Activated naive CD4-positive, alpha-beta T cell treated with anti-CD3 and anti-CD28 coated beads, Interleukin-2, amount 50 U/mL, for 72 hours (primary cell): ENCODE data around the gene CABCOCO1. TPM values are rescaled to one million over a fixed set of nuclear protein-coding genes. Genes with fewer than 3 reads are reported as not detected.

Experiments used
- ATAC-seq, 2 donors: fragments of 150-1000 bp; cut with Tn5 transposase; 2 replicates each; pipeline ENCODE4 v1.10.0; 2021; ENCODE audit warnings: mild to moderate bottlenecking in 2 of 2, moderate library complexity in 2 of 2
- DNase-seq, 2 donors: peaks; one replicate each; pipeline ENCODE4 v3.0.0; 2021 to 2022; ENCODE audit warnings: low spot score in 2 of 2
- H3K27ac Mint-ChIP-seq, 2 donors: one replicate each; pipeline ENCODE4 v1.8.0; 2022; ENCODE audit warnings: mild to moderate bottlenecking in 2 of 2, mixed read lengths in 2 of 2
- H3K36me3 Mint-ChIP-seq, 2 donors: one replicate each; pipeline ENCODE4 v1.8.0; 2022; ENCODE audit warnings: mixed read lengths in 2 of 2
- H3K9me3 Mint-ChIP-seq, 2 donors: one replicate each; pipeline ENCODE4 v1.8.0; 2022; ENCODE audit warnings: mixed read lengths in 2 of 2
- total RNA-seq, 2 donors: library from RNA; stranded (reverse); gene quantifications; one replicate each; pipeline ENCODE4 v1.2.3, GENCODE V29; 2022

Gene CABCOCO1
- total RNA-seq, 2 donors from 2014 or later = not detected

DNA sequence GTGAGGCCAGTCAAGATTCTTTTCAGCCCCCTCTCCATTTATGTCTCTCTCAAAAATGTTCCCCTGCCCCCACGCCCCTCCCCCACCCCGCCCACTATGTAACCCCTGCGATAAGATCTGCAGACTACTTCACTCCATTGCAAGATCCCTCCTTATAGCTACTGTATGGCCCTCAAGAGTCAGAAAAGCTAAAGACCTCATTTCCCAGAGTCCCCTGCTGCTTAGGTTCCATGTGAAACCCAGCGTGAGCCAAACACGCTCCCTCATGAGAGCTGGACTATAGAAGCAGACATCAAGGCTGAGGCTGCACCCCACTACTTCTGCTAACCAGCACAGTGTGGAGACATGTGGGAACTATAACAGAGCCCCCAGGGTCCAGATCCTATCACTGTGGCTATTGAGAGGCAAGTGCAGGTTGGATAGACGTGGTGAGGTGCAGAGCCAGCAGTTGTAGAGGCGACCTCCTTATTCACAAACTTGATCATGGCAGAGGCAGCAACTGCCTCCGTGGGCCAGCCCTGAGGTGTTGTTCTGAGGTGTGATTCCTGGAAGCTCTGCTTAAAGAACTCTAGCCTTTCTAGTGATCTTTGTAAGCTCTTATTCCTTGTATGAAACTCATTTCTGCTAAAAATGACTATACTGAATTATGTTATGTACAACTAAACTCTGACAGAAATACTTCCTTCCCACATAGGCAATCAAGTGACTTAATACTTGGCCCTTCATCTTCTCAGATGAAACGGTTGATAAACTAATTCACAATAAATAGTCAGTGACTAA is 121.8 kb downstream of the CABCOCO1 start:
- DNase-seq = peak in 1 of 2 donors; percentile 38
- H3K27ac Mint-ChIP-seq = peak overlapping the region in 1 of 2 donors; percentile 80
- no peaks in the 10 kb centered on the region for H3K36me3 Mint-ChIP-seq
- ATAC-seq = peak; percentile 33 to 80
- peaks cover 0 to 4% of the 10 kb centered on the region in 2 donors for H3K9me3 Mint-ChIP-seq

DNA sequence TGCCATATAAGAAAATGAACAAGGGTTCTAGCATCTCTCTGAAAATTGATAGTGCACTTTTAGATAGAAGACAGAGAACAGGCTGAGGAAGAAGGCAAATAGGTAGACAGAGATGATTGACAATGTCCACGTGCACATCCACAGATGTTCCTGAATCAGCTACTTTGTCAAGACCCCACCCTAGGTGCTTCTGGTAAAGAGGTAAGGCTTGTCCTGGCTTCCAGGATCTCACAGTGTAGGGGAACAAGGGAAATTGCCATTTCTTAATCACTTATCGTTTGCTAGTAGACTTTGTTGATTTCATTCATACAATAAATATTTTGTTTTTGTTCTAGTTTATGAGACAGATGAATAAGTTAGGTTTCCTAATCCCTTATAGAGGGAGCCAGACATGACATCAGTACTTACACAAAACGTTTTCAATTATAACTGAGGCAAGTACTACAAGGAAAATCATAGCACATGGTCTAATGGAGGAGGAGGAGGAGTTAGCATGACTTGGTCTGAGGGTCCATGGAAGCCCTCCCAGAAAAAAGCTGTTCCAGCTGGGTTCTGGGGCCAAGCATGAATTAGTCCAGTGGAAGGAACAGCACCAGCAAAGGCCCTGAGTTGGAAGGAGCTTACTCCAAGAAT is 122.9 kb downstream of the CABCOCO1 start:
- DNase-seq = no peak
- Mint-ChIP-seq H3K36me3 (no peaks in the 10 kb centered on the region), H3K9me3 (peaks cover 0 to 4% of the 10 kb centered on the region in 2 donors), H3K27ac (peak overlapping the region in 1 of 2 donors; percentile 42)
- no peak for ATAC-seq

DNA sequence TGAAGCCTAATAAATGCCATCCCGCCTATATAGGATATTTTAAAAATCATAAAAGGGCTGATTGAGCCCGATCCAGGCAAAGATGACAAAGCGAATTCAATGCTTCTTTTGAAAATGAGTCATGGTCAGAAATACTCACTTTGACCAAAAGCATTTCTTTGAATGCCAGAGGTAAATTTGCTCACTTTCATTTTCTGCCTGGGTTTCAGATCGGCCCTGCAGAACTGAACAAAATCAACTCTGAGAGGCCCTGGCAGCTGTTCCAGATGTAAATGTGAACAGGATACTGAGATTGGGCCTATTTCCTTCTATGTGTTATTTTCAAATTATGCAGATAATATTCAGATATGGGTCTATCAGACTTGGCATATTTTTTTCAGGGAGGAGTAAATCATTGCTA is 124.0 kb downstream of the CABCOCO1 start:
- peak; percentile 13 to 39 for ATAC-seq
- H3K9me3 Mint-ChIP-seq = peaks cover 0 to 4% of the 10 kb centered on the region in 2 donors
- peak overlapping the region in 1 of 2 donors; percentile 31 for H3K27ac Mint-ChIP-seq
- no peaks in the 10 kb centered on the region for H3K36me3 Mint-ChIP-seq
- DNase-seq = no peak

DNA sequence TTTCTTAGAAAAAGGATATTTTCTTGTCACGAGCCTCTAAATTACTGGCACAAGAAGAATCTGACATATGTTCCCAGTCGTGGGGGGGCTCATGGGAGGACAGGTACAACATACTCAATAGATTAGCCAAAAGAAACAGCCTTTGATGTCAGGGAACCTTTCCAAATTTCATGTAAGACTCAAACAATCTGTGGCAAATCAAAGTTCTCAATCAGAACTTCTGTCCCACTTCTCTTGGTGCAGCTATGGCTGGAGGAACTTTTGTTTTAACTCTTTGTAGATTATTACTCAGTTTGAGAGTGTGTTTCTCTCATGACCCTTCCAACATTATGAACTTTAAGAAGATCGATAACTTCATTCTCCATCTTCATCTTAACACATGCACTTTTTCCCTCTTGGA is 124.4 kb downstream of the CABCOCO1 start:
- no peaks in the 10 kb centered on the region for H3K36me3 Mint-ChIP-seq
- H3K27ac Mint-ChIP-seq = peak overlapping the region in 1 of 2 donors; percentile 31

DNA sequence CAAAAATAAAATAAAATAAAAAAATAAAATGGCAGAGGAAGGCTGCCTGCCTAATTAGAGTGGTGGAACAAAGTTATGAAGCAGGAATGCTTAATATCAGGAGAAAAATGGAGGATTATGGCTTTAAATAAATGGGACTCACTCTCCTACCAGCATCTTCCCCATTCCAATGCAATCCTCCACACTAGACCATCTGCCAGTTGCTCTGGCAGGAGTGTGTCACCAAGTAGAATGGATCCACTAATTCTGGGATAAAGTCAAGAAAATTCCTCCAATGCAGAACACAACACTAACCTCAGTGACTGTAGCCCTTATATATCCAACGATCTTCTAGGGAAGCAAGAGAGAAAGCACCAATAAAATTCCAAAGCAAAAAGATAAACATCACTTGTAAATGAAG is 126.3 kb downstream of the CABCOCO1 start:
- Mint-ChIP-seq H3K36me3 (no peaks in the 10 kb centered on the region), H3K9me3 (peaks cover 0 to 4% of the 10 kb centered on the region in 2 donors), H3K27ac (no peak overlapping the region)
- DNase-seq (no peak), ATAC-seq (no peak)

More for the DNA sequence above, 124.4 kb downstream of the CABCOCO1 start:
- H3K9me3 Mint-ChIP-seq = peaks cover 0 to 4% of the 10 kb centered on the region in 2 donors
- ATAC-seq (no peak), DNase-seq (no peak)

DNA sequence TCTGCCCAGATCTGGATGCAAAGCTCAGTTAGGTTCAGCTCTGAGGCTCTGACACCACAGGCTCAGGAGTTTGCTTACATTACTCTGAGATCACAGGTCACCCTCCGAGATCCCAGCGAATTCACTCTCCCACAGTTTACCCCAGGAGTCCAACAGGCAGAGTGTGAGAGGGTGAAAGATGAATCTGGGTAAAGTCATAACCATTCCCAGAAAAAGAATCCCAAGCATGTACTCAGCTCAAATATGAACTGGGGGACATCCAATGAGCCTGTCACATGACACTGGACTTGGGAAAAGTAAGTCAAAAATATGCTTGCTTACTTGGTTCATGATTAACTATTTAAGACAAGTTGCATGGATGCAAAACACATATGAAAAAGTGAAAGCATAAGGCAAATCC is 128.5 kb downstream of the CABCOCO1 start:
- H3K36me3 Mint-ChIP-seq = no peaks in the 10 kb centered on the region

DNA sequence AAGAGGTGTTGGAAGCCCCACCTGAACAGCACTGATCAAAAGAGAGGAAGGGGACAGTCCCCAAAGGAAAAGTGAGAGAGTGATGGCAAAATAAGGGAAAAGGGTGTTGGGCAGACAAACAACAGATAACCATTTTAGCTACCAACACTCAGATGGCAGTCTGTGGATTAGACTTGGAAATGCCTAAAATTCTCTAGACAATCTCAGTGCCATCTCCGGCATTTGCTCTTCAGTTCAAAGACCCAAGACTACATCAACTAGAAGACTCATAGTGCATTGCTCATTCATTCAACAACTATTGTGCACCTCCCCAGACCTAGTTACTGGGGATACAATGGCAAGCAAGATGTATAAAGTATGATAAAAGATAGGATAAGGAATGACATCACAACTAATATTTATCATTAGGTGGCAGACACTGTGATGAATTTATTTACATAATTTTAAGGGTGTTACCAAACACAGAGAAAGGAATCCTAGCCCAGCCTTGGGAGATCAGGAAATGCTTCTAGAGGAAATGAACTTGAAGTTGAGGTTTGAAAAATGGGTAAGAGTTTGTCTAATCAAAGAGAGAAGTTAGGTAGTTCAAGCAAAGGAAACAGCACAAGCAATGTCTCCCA is 129.5 kb downstream of the CABCOCO1 start:
- ATAC-seq (no peak), DNase-seq (no peak)
- no peaks in the 10 kb centered on the region for H3K36me3 Mint-ChIP-seq
- H3K9me3 Mint-ChIP-seq = no peaks in the 10 kb centered on the region
- no peak overlapping the region for H3K27ac Mint-ChIP-seq

More for the DNA sequence above, 128.5 kb downstream of the CABCOCO1 start:
- H3K9me3 Mint-ChIP-seq = no peaks in the 10 kb centered on the region
- H3K27ac Mint-ChIP-seq = no peak overlapping the region
- DNase-seq (no peak), ATAC-seq (no peak)

DNA sequence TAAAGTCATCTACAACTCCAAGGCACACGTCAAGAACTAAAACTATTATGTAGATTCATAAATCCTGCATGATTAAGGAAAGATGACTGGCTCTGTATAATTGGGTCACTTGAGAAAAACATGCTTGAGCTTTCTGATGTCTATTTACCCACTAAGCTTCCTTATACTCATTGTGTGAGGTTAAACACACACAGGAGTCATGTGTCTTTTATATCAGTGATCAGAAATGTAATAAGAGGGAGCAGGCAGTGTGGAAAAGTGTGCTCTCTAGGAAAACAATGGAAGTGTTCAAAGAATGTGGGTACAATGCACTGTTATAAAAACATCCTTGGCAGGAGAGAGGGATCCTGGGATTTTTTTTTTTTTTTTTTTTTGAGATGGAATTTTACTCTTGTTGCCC is 130.2 kb downstream of the CABCOCO1 start:
- no peak overlapping the region for H3K27ac Mint-ChIP-seq
- ATAC-seq (no peak), DNase-seq (no peak)
- no peaks in the 10 kb centered on the region for H3K9me3 Mint-ChIP-seq
- H3K36me3 Mint-ChIP-seq = no peaks in the 10 kb centered on the region

DNA sequence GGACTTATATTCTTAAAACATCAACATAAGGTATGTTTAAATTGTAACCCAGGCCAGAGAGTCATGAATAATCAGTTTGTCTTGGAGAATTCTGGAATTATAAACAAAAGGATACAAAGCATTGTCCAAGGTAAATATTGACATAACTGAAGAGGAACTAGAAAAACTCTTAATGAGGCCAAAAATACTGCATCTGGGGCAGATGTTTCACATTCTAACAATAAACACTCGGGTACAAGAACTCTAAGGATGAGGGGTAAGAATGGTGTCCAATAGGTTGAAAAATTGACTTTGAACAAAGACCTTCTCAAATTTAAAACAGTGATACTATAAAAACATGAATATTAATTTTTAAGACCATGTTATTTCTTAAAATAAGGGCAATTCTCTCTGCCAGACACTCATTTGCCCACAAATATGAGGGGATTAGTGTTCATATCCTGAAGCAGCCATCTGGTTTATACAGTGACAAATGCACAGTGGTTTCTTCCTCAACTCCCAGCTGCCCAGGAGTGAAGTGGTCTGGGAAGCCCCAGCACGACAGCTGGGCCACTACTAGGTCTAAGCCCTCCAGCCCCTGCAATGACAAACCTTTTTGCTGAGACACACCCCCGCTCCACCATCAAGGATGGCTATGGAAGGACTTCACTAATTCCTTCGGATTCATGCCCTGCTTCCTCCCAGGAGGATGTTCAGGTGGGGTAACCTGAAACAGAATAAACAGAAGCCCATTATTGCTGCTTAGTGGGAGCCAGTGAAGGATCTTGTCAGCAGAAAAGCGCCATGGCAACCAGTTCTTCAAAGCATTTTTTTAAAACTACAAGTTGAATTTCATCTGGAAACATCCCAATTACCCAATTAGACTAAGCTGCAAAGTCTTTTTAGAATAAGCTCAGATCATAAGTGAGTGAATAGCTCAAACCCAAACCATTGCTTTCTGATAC is 131.3 kb downstream of the CABCOCO1 start:
- H3K9me3 Mint-ChIP-seq = no peaks in the 10 kb centered on the region
- DNase-seq (no peak), ATAC-seq (no peak)
- no peak overlapping the region for H3K27ac Mint-ChIP-seq
- H3K36me3 Mint-ChIP-seq = no peaks in the 10 kb centered on the region

DNA sequence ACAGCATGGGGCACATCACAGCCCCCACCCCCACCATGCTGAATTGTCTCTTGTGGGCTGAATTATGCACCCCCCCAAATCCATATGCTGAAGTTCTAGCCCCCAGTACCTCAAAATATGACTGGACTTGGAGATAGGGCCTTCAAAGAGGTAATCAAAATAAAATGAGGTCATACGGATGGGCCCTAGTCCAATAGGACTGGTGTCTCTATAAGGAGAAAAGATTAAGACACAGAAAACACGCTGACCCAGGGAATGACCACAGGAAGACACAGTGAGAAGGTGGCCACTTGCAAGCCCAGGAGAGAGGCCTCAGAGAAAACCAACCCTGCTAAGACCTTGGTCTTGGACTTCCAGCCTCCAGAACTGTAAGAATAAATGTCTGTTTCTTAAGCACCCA is 132.4 kb downstream of the CABCOCO1 start:
- H3K27ac Mint-ChIP-seq = no peak overlapping the region
- H3K36me3 Mint-ChIP-seq = no peaks in the 10 kb centered on the region
- no peaks in the 10 kb centered on the region for H3K9me3 Mint-ChIP-seq
- DNase-seq (no peak), ATAC-seq (no peak)

DNA sequence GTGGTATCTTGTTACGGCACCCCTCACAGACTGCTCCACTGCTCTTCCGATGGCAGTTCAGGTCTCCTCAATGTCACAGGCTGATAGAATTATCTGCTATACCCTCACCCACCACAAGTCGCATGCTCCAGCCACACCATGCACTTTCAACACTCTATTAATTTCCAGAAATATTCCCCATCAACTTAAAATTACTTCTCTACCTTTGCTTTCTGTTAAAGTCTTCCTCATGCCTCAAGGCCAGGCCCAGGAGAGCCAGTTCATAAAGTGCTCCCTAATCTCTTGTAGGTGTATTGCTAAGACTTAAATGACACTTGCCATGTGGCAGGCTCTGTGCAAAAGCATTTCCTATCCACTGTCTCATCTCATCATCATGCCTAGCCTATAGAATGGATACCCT is 132.8 kb downstream of the CABCOCO1 start:
- no peak for ATAC-seq
- DNase-seq = no peak
- H3K36me3 Mint-ChIP-seq = no peaks in the 10 kb centered on the region

DNA sequence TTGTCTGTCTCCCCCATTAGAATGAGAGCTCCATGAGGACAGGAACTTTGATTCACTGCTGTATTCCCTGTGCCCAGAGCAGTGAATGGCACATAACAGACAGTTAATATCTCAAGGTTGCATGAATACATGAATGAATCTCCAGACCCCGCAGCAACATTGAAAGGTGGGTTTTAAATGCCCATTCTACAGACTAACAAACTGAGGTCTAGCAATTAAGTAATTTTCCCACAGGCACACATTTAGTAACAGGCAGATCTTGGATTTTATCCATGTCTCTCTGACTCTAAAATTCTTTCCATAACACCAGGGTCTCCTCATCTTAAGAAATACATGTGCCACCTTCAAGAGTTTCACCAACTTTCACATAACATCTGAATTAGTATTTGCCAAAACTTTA is 134.1 kb downstream of the CABCOCO1 start:
- ATAC-seq = no peak
- H3K9me3 Mint-ChIP-seq = no peaks in the 10 kb centered on the region
- no peaks in the 10 kb centered on the region for H3K36me3 Mint-ChIP-seq
- H3K27ac Mint-ChIP-seq = no peak overlapping the region
- no peak for DNase-seq

More for the DNA sequence above, 132.8 kb downstream of the CABCOCO1 start:
- no peak overlapping the region for H3K27ac Mint-ChIP-seq
- no peaks in the 10 kb centered on the region for H3K9me3 Mint-ChIP-seq

DNA sequence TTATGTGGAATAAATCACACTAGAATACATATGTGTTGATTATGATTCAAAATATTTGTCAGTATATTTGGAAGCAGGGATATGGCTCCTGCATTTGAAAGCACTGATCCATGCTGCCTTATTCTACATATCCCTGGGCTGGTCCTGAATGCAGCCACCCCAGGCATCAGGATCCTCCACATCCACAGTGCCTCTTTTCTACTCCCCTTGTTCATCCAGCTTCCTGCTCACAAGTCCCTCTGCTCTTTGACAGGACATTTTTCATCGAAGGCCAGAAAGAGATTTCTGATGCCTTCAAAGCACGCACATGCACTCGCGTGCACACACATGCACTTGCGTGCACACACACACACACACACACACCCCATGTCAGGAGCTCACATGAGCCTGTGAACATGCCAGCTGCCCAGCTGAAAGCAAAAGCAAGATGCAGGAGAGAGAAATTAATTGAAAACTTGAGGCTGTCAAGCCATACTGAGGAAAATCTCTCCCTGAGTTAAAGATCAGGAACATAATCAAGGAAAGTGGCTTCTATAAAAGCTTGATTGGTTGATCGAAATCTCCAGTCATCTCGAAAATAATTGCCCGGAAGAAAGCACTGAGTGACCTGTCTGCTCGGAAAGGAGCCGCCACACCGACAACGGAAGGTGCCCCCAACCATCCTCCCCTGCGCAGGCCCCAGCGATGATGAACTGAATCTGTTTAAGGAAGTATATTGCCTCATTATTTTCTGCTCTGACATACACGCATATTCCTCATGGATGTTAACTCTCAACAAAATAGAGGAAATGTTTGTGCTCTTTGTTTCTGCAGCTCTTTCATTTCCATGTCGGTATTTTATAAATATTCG is 134.8 kb downstream of the CABCOCO1 start:
- H3K9me3 Mint-ChIP-seq = no peaks in the 10 kb centered on the region
- DNase-seq (no peak), ATAC-seq (no peak)
- no peaks in the 10 kb centered on the region for H3K36me3 Mint-ChIP-seq
- H3K27ac Mint-ChIP-seq = no peak overlapping the region

DNA sequence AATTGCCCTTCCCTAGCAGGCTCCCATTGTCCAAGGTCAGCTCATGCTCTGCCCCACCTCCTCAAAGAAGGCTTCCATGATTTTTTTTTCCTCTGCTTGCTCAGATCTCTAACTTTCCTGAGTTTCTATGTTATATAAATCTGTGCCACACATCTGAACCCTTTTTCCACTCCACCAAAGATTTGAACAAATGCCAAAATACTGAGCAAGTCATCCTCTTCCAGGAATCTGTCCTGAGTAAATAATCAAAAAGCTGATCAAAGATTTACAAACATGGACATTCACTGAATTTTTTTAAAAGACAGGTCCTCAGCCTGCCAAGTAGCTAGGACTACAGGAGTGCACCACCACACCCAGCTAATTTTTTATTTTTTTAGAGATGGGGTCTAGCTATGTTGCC is 136.0 kb downstream of the CABCOCO1 start:
- Mint-ChIP-seq H3K36me3 (no peaks in the 10 kb centered on the region), H3K9me3 (peaks cover 0 to 3% of the 10 kb centered on the region in 2 donors), H3K27ac (no peak overlapping the region)
- DNase-seq (no peak), ATAC-seq (no peak)

DNA sequence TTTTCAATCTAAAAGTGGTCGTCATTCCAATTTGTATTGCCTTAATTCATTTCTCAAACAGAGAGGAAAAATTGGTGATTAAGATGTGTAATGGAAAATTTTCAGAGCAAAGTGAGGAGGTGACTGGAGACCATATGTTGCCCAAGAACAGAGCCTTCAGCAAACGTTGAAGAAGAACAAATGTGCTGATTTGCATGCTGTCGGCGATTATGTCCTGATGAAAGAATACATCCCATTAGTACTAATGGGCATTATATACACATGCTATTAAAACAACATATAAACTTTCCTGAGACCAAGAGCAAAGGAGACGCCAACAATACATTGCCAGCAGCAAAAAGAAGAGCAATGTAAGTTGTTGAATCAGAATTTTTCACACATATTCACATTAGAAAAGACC is 138.8 kb downstream of the CABCOCO1 start:
- no peak for ATAC-seq
- no peak for DNase-seq
- H3K36me3 Mint-ChIP-seq = no peaks in the 10 kb centered on the region
- H3K27ac Mint-ChIP-seq = no peak overlapping the region
- H3K9me3 Mint-ChIP-seq = peaks cover 0 to 3% of the 10 kb centered on the region in 2 donors

DNA sequence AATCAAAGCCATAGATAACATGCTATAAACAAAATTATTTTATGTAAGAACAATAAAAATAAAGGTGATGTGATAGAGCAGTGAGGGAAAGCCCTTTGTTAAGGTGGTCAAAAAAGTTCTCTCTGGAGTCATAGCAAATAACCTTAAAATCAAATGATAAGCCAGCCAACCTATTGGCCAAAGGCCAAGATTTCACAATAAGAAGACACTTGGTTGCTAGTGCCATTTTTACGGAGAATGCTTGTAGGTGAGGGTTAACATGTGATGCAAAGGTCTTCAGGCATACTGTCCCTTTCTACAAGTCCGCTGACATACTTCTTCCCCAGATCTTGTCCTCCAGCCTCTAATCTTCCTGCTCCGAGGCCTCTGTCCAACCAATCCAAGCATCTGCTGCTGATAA is 140.5 kb downstream of the CABCOCO1 start:
- no peak overlapping the region for H3K27ac Mint-ChIP-seq

More for the DNA sequence above, 140.5 kb downstream of the CABCOCO1 start:
- Mint-ChIP-seq H3K9me3 (peaks cover 0 to 3% of the 10 kb centered on the region in 2 donors), H3K36me3 (no peaks in the 10 kb centered on the region)
- no peak for ATAC-seq
- DNase-seq = no peak
